Measurements from ENCODE around the gene PHOSPHO1. TPM values are rescaled to one million over a fixed set of nuclear protein-coding genes. Genes with fewer than 3 reads are reported as not detected.

Gene PHOSPHO1
- total and polyA plus RNA-seq, 2 of the 13 experiments (the other 11 are each of a cell fraction or from before 2014, with no cell fraction given) = not detected

- TF ChIP-seq MLXIP (CRISPR knock-in tag; IDR thresholded peaks at IDR 0.05; ENCODE audit: borderline replicate concordance) = no peak
- no peak for TF ChIP-seq ZNF557 (CRISPR knock-in tag; IDR thresholded peaks at IDR 0.05)
- no peak for TF ChIP-seq FOXC1 (CRISPR knock-in tag; IDR thresholded peaks at IDR 0.05; ENCODE audit: borderline replicate concordance)
- TF ChIP-seq EHMT2 (IDR thresholded peaks at IDR 0.05; ENCODE audit: borderline replicate concordance, low read depth, low read length) = no peak
- no peak for TF ChIP-seq ZBTB42 (CRISPR knock-in tag; IDR thresholded peaks at IDR 0.05)
- TF ChIP-seq GFI1 (CRISPR knock-in tag; IDR thresholded peaks at IDR 0.05; ENCODE audit: borderline replicate concordance) = no peak
- TF ChIP-seq ZMAT5 (CRISPR knock-in tag; IDR thresholded peaks at IDR 0.05; ENCODE audit: borderline replicate concordance, low read depth) = no peak
- TF ChIP-seq, protein P1, sequence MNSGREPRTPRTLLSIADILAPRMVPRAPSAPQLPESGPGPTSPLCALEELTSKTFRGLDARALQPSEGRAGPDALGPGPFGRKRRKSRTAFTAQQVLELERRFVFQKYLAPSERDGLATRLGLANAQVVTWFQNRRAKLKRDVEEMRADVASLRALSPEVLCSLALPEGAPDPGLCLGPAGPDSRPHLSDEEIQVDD (CRISPR knock-in tag; IDR thresholded peaks at IDR 0.05; ENCODE audit: borderline replicate concordance) = no peak
- ChIA-PET CTCF (ENCODE audit: low intra/inter-chr PET ratio, low total read pairs) (no interaction called here), POLR2A (no interaction called here)
- H3K27ac ChIP-seq (ENCODE audit: extremely low read length, insufficient read depth, low read length) = no peak overlapping the region
- FAIRE-seq (no peak), ATAC-seq (no peak; the same call in 2 of the 3 replicates), DNase-seq (ENCODE audit: low spot score) (no peak)
- no peaks in the 10 kb centered on the region for H4K20me1 ChIP-seq (ENCODE audit: insufficient read depth, low read length)
- intact Hi-C loops (cut with micrococcal nuclease; ENCODE audit: unreplicated experiment) = no loop called here
- in situ Hi-C loops (cut with HindIII; ENCODE audit: extremely low pct_ligation_motif_present, low pct_unique_long_range_greater_than_20kb) = no loop called here
- WGBS (ENCODE audit: low lambda C conversion rate) = 7% methylated on average over 10 of the region's 10 CpGs
- H3K4me1 ChIP-seq (ENCODE audit: insufficient read depth, low read length) = peaks cover 6% of the 10 kb centered on the region; the same call in 1 of the 2 replicates
- no peak overlapping the region for H3K4me2 ChIP-seq (ENCODE audit: low read depth, low read length)
- H3K9ac ChIP-seq (ENCODE audit: insufficient read depth, low read depth, low read length) = no peak overlapping the region
- H3K9me3 ChIP-seq (ENCODE audit: low read length) = no peaks in the 10 kb centered on the region
- H2AFZ ChIP-seq (ENCODE audit: low read length) = no peak overlapping the region
- H3K79me2 ChIP-seq (ENCODE audit: insufficient read depth, low read length) = no peaks in the 10 kb centered on the region
- no peaks in the 10 kb centered on the region for H3K36me3 ChIP-seq (replicated peaks in 1 of 2; ENCODE audit: control insufficient read depth in 1 of 2, insufficient read depth in 2 of 2, low read length in 2 of 2)
- H3K27me3 ChIP-seq (ENCODE audit: control insufficient read depth in 1 of 2, insufficient read depth in 2 of 2, low read length in 2 of 2) = peaks cover 1 to 28% of the 10 kb centered on the region in 2 experiments; a peak in 4 of 5 replicates
- no peak overlapping the region for H3K4me3 ChIP-seq (replicated peaks in 1 of 3; ENCODE audit: insufficient read depth in 1 of 3, low read depth in 2 of 3, low read length in 3 of 3)
- BruUV-seq (replicated peaks) = no TSS peak
Measured at GRCh38 chr17:49249292-49249794, 18.8 kb upstream of the PHOSPHO1 start.
